ENCODE data around the gene ATP6V0D1.

The ATP6V0D1 gene

GRCh38 chr16:67477960-67478554 is 2.9 kb downstream of the ATP6V0D1 start:
- TF ChIP-seq NFRKB (IDR thresholded peaks at IDR 0.05) (no peak), L3MBTL2 (conservative IDR thresholded peaks at IDR 0.05) (no peak), ELF4 (IDR thresholded peaks at IDR 0.05) (no peak), SUZ12 (IDR thresholded peaks at IDR 0.05) (no peak), FOXK2 (IDR thresholded peaks at IDR 0.05) (no peak)
- CTCF ChIA-PET: interaction anchor here (0.5 to 1.1 kb wide), 2 partner anchors 25 to 43 kb away, joined by 3 to 4 read pairs; no protein-coding TSS in a partner anchor
- POLR2A ChIA-PET: no interaction called here
- DNase-seq (ENCODE audit: extremely low spot score): no peak

DNA sequence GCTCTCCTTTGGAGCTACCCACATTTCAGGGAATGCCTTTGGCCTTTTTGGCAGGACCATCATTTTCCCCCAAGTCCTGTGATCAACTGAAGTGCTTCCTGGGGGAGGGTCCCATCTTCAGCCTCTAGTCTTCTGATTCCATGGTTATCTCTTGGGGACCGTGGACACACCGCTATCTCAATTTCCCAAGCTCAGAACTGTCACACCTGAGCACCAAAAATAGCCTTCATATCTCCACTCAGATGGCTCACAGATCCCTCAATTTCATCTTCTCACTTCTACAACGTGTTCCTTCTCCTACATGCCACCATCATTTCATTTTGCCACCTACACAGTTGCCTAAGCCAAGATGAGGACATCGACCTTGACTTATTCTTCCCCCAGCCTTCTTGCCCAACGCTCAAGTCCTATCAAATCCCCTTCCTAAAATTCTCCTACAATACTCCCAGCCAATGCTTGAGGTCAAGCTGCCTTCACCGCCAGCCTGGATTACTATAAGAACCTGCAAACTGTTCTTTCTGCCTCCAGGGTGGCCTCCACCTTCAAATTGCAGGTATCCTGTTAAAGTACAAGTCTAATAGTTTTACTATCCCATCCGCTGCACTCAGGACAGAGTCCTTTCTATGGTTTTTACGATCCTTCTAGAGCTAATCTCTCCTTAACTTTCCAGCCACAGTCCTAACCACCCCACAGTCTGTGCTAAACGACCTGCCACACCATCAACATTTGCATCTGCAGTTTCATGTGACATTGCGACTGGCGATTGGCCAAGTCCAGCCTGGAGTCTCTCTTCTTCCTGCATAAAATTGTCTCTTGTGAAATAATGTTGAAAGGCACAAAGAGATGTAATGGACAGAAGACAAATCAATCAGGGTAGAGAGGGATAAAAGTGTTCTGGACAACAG is 6.2 kb downstream of the ATP6V0D1 start:
- ChIA-PET POLR2A (no interaction called here), CTCF (no interaction called here)
- TF ChIP-seq LEF1 (IDR thresholded peaks at IDR 0.05; ENCODE audit: borderline replicate concordance) (no peak), FOXA1 (IDR thresholded peaks at IDR 0.05) (no peak), SP1 (IDR thresholded peaks at IDR 0.05) (no peak), FOXM1 (IDR thresholded peaks at IDR 0.05; ENCODE audit: borderline replicate concordance) (no peak), ELF4 (IDR thresholded peaks at IDR 0.05) (no peak), SUZ12 (IDR thresholded peaks at IDR 0.05) (no peak), L3MBTL2 (conservative IDR thresholded peaks at IDR 0.05) (no peak), TARDBP (IDR thresholded peaks at IDR 0.05) (no peak), BHLHE40 (IDR thresholded peaks at IDR 0.05; ENCODE audit: borderline replicate concordance) (no peak), NFRKB (IDR thresholded peaks at IDR 0.05) (no peak), ZNF384 (IDR thresholded peaks at IDR 0.05) (no peak), FOXK2 (IDR thresholded peaks at IDR 0.05) (no peak), HDGF (IDR thresholded peaks at IDR 0.05; ENCODE audit: borderline replicate concordance) (no peak), CTBP1 (IDR thresholded peaks at IDR 0.05; ENCODE audit: borderline replicate concordance) (no peak), ARNT (IDR thresholded peaks at IDR 0.05) (no peak)
- TF ChIP-seq, protein P1, sequence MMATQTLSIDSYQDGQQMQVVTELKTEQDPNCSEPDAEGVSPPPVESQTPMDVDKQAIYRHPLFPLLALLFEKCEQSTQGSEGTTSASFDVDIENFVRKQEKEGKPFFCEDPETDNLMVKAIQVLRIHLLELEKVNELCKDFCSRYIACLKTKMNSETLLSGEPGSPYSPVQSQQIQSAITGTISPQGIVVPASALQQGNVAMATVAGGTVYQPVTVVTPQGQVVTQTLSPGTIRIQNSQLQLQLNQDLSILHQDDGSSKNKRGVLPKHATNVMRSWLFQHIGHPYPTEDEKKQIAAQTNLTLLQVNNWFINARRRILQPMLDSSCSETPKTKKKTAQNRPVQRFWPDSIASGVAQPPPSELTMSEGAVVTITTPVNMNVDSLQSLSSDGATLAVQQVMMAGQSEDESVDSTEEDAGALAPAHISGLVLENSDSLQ (IDR thresholded peaks at IDR 0.05): no peak
- DNase-seq (ENCODE audit: extremely low spot score): no peak

GRCh38 chr16:67471758-67472384 is 9.1 kb downstream of the ATP6V0D1 start:
- POLR2A ChIA-PET: no interaction called here
- no peak for DNase-seq (ENCODE audit: extremely low spot score)
- no peak for TF ChIP-seq TARDBP (IDR thresholded peaks at IDR 0.05)
- TF ChIP-seq ZNF384 (IDR thresholded peaks at IDR 0.05): no peak
- no peak for TF ChIP-seq BHLHE40 (IDR thresholded peaks at IDR 0.05; ENCODE audit: borderline replicate concordance)
- TF ChIP-seq FOXM1 (IDR thresholded peaks at IDR 0.05; ENCODE audit: borderline replicate concordance): no peak
- CTCF ChIA-PET: interaction anchor here (0.7 kb wide), 1 partner anchor 43 kb away, joined by 3 read pairs; no protein-coding TSS in a partner anchor

- DNase-seq (ENCODE audit: extremely low spot score): no peak
These were observed 10.6 kb downstream of the ATP6V0D1 start for GRCh38 chr16:67470359-67470758.

DNA sequence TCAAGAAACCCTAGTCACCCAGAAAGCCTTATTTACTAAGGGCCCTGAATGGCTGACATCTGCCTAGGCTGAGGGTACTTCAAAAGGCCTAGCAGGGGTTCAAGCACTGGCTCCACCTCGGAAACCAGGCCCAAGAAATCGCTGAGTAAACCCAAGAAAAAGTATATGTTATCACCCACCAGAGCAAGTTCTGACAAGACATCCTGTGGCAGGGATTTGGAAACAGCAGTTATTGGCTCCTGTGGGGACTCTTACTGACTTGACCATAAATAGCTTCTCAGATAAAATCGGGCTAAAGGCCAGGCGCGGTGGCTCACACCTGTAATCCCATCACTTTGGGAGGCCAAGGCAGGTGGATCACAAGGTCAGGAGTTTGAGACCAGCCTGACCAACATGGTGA is 12.2 kb downstream of the ATP6V0D1 start:
- CTCF ChIA-PET: interaction anchor here (2.2 kb wide), 1 partner anchor 41 kb away, joined by 7 read pairs; no protein-coding TSS in a partner anchor
- POLR2A ChIA-PET: no interaction called here
- DNase-seq (ENCODE audit: extremely low spot score): no peak
- TF ChIP-seq SP1 (IDR thresholded peaks at IDR 0.05) (no peak), HDGF (IDR thresholded peaks at IDR 0.05; ENCODE audit: borderline replicate concordance) (no peak), FOXA1 (IDR thresholded peaks at IDR 0.05) (no peak), BHLHE40 (IDR thresholded peaks at IDR 0.05; ENCODE audit: borderline replicate concordance) (no peak)

More at GRCh38 chr16:67470359-67470758, 10.6 kb downstream of the ATP6V0D1 start:
- ChIA-PET POLR2A (no interaction called here), CTCF (no interaction called here)
- TF ChIP-seq CTBP1 (IDR thresholded peaks at IDR 0.05; ENCODE audit: borderline replicate concordance) (no peak), TARDBP (IDR thresholded peaks at IDR 0.05) (no peak), ELF4 (IDR thresholded peaks at IDR 0.05) (no peak), SP1 (IDR thresholded peaks at IDR 0.05) (no peak), FOXA1 (IDR thresholded peaks at IDR 0.05) (no peak), HDGF (IDR thresholded peaks at IDR 0.05; ENCODE audit: borderline replicate concordance) (no peak), NFRKB (IDR thresholded peaks at IDR 0.05) (no peak), FOXM1 (IDR thresholded peaks at IDR 0.05; ENCODE audit: borderline replicate concordance) (no peak), FOXK2 (IDR thresholded peaks at IDR 0.05) (no peak), LEF1 (IDR thresholded peaks at IDR 0.05; ENCODE audit: borderline replicate concordance) (no peak), BHLHE40 (IDR thresholded peaks at IDR 0.05; ENCODE audit: borderline replicate concordance) (no peak), L3MBTL2 (conservative IDR thresholded peaks at IDR 0.05) (no peak), ZNF384 (IDR thresholded peaks at IDR 0.05) (no peak)
- TF ChIP-seq, protein P1 (IDR thresholded peaks at IDR 0.05): no peak

GRCh38 chr16:67466581-67466980 is 14.4 kb downstream of the ATP6V0D1 start:
- TF ChIP-seq FOXK2 (IDR thresholded peaks at IDR 0.05) (no peak), FOXM1 (IDR thresholded peaks at IDR 0.05; ENCODE audit: borderline replicate concordance) (no peak), ARNT (IDR thresholded peaks at IDR 0.05) (no peak), SP1 (IDR thresholded peaks at IDR 0.05) (no peak), HDGF (IDR thresholded peaks at IDR 0.05; ENCODE audit: borderline replicate concordance) (no peak), BHLHE40 (IDR thresholded peaks at IDR 0.05; ENCODE audit: borderline replicate concordance) (no peak), SUZ12 (IDR thresholded peaks at IDR 0.05) (no peak), NFRKB (IDR thresholded peaks at IDR 0.05) (no peak), TARDBP (IDR thresholded peaks at IDR 0.05) (no peak), L3MBTL2 (conservative IDR thresholded peaks at IDR 0.05) (no peak), ELF4 (IDR thresholded peaks at IDR 0.05) (no peak), LEF1 (IDR thresholded peaks at IDR 0.05; ENCODE audit: borderline replicate concordance) (no peak)
- TF ChIP-seq, protein P1 (IDR thresholded peaks at IDR 0.05): no peak
- POLR2A ChIA-PET: no interaction called here

More at GRCh38 chr16:67466581-67466980, 14.4 kb downstream of the ATP6V0D1 start:
- DNase-seq (ENCODE audit: extremely low spot score): no peak
- CTCF ChIA-PET: interaction anchor here (0.6 to 5.8 kb wide), 2 partner anchors 40 to 186 kb away, joined by 4 to 50 read pairs; no protein-coding TSS in a partner anchor

Measured in HEK293T (cell line).